Parathyroid adenoma (tissue), 2 donors: Measurements from ENCODE around the gene ZNF350.
"Not testable (repeated sequence)": the region's sequence is repeated elsewhere in the genome, so short reads cannot be mapped to it uniquely, and the experiment has no call there.

Source experiments
- H2AFZ ChIP-seq: fragments of 300-600 bp; sonication (generic); one replicate; pipeline ENCODE4 v1.7.0; 2017; ENCODE audit warnings: antibody characterized with exemption, mild to moderate bottlenecking
- H3K27ac ChIP-seq: fragments of 300-600 bp; sonication (generic); one replicate; pipeline ENCODE4 v1.7.0; 2017
- H3K27me3 ChIP-seq: fragments of 300-600 bp; sonication (generic); one replicate; pipeline ENCODE4 v1.7.0; 2017; ENCODE audit warnings: low read length; ENCODE audit not compliant: control insufficient read depth, insufficient read depth
- H3K36me3 ChIP-seq: fragments of 300-600 bp; sonication (generic); one replicate; pipeline ENCODE4 v1.7.0; 2017; ENCODE audit warnings: low read length; ENCODE audit not compliant: control insufficient read depth, insufficient read depth
- H3K4me1 ChIP-seq: fragments of 300-600 bp; sonication (generic); one replicate; pipeline ENCODE4 v1.7.0; 2017; ENCODE audit warnings: control low read depth
- H3K4me2 ChIP-seq: fragments of 300-600 bp; sonication (generic); one replicate; pipeline ENCODE4 v1.7.0; 2017; ENCODE audit warnings: low read length
- H3K4me3 ChIP-seq: fragments of 300-600 bp; sonication (generic); one replicate; pipeline ENCODE4 v1.7.0; 2017; ENCODE audit warnings: low read depth, low read length
- H3K79me2 ChIP-seq: fragments of 300-600 bp; sonication (generic); one replicate; pipeline ENCODE4 v1.7.0; 2017; ENCODE audit warnings: control low read depth
- H3K9ac ChIP-seq: fragments of 300-600 bp; sonication (generic); one replicate; pipeline ENCODE4 v1.7.0; 2017; ENCODE audit warnings: mild to moderate bottlenecking
- H3K9me3 ChIP-seq: fragments of 300-600 bp; sonication (generic); one replicate; pipeline ENCODE4 v1.7.0; 2017; ENCODE audit warnings: low read length; ENCODE audit not compliant: control insufficient read depth
- TF ChIP-seq, protein P1 (sequence below): fragments of 300-600 bp; sonication (generic); IDR thresholded peaks from one replicate; pipeline ENCODE4 v1.7.0; 2017; ENCODE audit warnings: antibody characterized with exemption, mild to moderate bottlenecking
- donor health status: primary hyperparathyroidism.

The ZNF350 gene

GRCh38 chr19:51986309-51987291, at the start of gene ZNF350:
TSS of gene ZNF350 (minus strand) at chr19:51986840. CDS start at chr19:51974360, 12,480 bp downstream.
- H3K27me3 ChIP-seq = no peaks in the 10 kb centered on the region
- peak within 1 kb of the TSS; percentile 51 for H3K27ac ChIP-seq
- H3K9ac ChIP-seq = no peak within 1 kb of the TSS
- H3K4me2 ChIP-seq = peak within 1 kb of the TSS; percentile 89
- peak within 1 kb of the TSS; percentile 67 for H2AFZ ChIP-seq
- TF ChIP-seq, protein P1, sequence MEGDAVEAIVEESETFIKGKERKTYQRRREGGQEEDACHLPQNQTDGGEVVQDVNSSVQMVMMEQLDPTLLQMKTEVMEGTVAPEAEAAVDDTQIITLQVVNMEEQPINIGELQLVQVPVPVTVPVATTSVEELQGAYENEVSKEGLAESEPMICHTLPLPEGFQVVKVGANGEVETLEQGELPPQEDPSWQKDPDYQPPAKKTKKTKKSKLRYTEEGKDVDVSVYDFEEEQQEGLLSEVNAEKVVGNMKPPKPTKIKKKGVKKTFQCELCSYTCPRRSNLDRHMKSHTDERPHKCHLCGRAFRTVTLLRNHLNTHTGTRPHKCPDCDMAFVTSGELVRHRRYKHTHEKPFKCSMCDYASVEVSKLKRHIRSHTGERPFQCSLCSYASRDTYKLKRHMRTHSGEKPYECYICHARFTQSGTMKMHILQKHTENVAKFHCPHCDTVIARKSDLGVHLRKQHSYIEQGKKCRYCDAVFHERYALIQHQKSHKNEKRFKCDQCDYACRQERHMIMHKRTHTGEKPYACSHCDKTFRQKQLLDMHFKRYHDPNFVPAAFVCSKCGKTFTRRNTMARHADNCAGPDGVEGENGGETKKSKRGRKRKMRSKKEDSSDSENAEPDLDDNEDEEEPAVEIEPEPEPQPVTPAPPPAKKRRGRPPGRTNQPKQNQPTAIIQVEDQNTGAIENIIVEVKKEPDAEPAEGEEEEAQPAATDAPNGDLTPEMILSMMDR = no peak
- H3K4me1 ChIP-seq = no peaks in the 10 kb centered on the region
- H3K79me2 ChIP-seq = peaks cover 11% of the 10 kb centered on the region
- peak within 1 kb of the TSS; percentile 89 for H3K4me3 ChIP-seq
- no peaks in the 10 kb centered on the region for H3K36me3 ChIP-seq
- no peaks in the 10 kb centered on the region for H3K9me3 ChIP-seq

DNA sequence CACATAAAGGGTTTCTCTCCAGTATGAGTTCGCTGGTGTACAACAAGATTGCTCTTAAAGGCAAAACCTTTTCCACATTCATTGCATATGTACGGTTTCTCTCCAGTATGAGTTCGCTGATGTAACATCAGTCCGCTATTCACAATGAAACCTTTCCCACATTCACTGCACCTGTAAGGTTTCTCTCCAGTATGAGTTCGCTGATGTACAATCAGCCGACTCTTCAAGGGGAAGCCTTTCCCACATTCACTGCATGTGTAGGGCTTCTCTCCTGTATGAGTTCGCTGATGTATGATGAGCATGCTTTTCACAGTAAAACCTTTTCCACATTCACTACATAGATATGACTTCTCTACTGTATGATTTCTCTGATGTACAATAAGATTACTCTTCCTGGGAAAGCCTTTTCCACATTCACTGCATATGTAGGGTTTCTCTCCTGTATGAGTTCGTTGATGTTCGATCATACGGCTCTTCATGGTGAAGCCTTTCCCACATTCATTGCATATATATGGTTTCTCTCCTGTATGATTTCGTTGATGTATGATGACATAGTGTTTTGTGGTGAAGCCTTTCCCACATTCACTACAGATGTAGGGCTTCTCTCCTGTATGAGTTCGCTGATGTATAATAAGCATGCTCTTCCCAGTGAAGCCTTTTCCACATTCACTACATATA, 47.5 kb upstream of the ZNF350 start:
- no peaks in the 10 kb centered on the region for H3K4me1 ChIP-seq
- no peaks in the 10 kb centered on the region for H3K27me3 ChIP-seq
- H3K9ac ChIP-seq = no peak overlapping the region
- TF ChIP-seq, protein P1 = no peak
- H3K4me3 ChIP-seq = no peak overlapping the region
- H3K4me2 ChIP-seq = no peak overlapping the region
- peaks cover 20% of the 10 kb centered on the region for H3K9me3 ChIP-seq
- no peak overlapping the region for H2AFZ ChIP-seq
- no peaks in the 10 kb centered on the region for H3K79me2 ChIP-seq
- H3K27ac ChIP-seq = no peak overlapping the region
- peaks cover 24% of the 10 kb centered on the region for H3K36me3 ChIP-seq

DNA sequence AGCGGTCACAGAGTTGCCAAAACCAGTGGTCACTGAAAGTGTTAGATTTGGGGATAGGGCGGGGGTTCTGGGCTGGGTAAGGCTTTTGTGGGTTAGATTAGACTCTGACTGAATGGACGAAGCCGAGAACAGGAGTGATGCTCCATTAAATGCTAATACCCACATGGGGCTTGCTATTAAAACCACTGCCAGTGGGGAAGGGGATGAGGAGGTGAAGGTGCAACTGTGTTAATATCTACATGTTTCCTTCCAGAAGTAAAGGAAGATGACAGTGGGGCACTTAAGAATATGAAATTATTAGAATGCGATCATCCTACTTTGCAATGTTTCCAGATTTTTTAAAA, 42.1 kb upstream of the ZNF350 start:
- peak overlapping the region; percentile 88 for H3K4me2 ChIP-seq
- no peaks in the 10 kb centered on the region for H3K27me3 ChIP-seq
- peaks cover 4% of the 10 kb centered on the region for H3K36me3 ChIP-seq
- H3K27ac ChIP-seq = peak overlapping the region; percentile 92
- H3K9me3 ChIP-seq = peaks cover 9% of the 10 kb centered on the region
- no peaks in the 10 kb centered on the region for H3K79me2 ChIP-seq
- TF ChIP-seq, protein P1 = no peak
- no peaks in the 10 kb centered on the region for H3K4me1 ChIP-seq
- no peak overlapping the region for H3K9ac ChIP-seq
- peak overlapping the region; percentile 87 for H3K4me3 ChIP-seq
- peak overlapping the region; percentile 81 for H2AFZ ChIP-seq

GRCh38 chr19:52028027-52028779, 41.6 kb upstream of the ZNF350 start, which contains the start of gene ZNF614:
TSS of gene ZNF614 (minus strand) at chr19:52028379. CDS start at chr19:52025745, 2,634 bp downstream.
- TF ChIP-seq, protein P1 = no peak
- peak within 1 kb of the TSS; percentile 92 for H3K27ac ChIP-seq
- no peaks in the 10 kb centered on the region for H3K79me2 ChIP-seq
- H3K9me3 ChIP-seq = peaks cover 4% of the 10 kb centered on the region
- H3K27me3 ChIP-seq = no peaks in the 10 kb centered on the region
- H2AFZ ChIP-seq = peak within 1 kb of the TSS; percentile 81
- no peaks in the 10 kb centered on the region for H3K4me1 ChIP-seq
- peak within 1 kb of the TSS; percentile 5 for H3K9ac ChIP-seq
- peak within 1 kb of the TSS; percentile 87 for H3K4me3 ChIP-seq
- H3K36me3 ChIP-seq = no peaks in the 10 kb centered on the region
- H3K4me2 ChIP-seq = peak within 1 kb of the TSS; percentile 88

DNA sequence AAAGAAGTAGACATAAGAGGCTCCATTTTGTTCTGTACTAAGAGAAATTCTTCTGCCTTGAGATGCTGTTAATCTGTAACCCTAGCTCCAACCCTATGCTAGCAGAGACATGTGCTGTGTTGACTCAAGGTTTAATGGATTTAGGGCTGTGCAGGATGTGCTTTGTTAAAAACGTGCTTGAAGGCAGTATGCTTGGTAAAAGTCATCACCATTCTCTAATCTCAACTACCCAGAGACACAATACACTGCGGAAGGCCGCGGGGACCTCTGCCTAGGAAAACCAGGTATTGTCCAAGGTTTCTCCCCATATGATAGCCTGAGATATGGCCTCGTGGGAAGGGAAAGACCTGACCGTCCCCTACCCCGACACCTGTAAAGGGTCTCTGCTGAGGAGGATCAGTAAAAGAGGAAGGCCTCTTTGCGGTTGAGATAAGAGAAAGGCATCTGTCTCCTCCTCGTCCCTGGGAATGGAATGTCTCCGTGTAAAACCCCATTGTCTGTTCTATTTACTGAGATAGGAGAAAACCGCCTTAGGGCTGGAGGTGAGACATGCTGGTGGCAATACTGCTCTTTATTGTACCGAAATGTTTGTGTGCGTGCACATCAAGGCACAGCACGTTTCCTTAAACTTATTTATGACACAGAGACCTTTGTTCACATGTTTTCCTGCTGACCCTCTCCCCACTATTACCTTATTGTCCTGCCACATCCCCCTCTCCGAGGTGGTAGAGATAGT, 39.8 kb upstream of the ZNF350 start:
- not testable (repeated sequence) for H3K4me2 ChIP-seq, H3K36me3 ChIP-seq, H3K9ac ChIP-seq, H3K79me2 ChIP-seq, H3K4me3 ChIP-seq, H3K4me1 ChIP-seq, H2AFZ ChIP-seq, H3K9me3 ChIP-seq, H3K27ac ChIP-seq, H3K27me3 ChIP-seq

DNA sequence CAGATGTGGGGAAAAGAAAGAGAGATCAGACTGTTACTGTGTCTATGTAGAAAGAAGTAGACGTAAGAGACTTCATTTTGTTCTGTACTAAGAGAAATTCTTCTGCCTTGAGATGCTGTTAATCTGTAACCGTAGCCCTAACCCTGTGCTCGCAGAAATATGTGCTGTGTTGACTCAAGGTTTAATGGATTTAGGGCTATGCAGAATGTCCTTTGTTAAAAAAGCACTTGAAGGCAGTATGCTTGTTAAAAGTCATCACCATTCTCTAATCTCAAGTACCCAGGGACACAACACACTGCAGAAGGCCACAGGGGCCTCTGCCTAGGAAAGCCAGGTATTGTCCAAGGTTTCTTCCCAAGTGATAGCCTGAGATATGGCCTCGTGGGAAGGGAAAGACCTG, 37.8 kb upstream of the ZNF350 start:
- not testable (repeated sequence) for H3K4me3 ChIP-seq, H3K4me2 ChIP-seq, H3K36me3 ChIP-seq, H3K27ac ChIP-seq, H3K79me2 ChIP-seq, H3K9me3 ChIP-seq, H3K27me3 ChIP-seq, H2AFZ ChIP-seq, H3K9ac ChIP-seq, H3K4me1 ChIP-seq
